HG03521 (cell line): Measurements from ENCODE around the gene MYO1D.

Experiments used
- ATAC-seq: cut with Tn5 transposase; IDR thresholded peaks from one replicate; pipeline ENCODE4 v1.9.1; 2021; ENCODE audit warnings: mild to moderate bottlenecking, moderate library complexity; ENCODE audit not compliant: unreplicated experiment

The MYO1D gene

GRCh38 chr17:32859857-32860525 lies 16.9 kb downstream of the MYO1D start:
- ATAC-seq, result no peak

GRCh38 chr17:32855620-32856019 lies 21.3 kb downstream of the MYO1D start:
- ATAC-seq, result no peak

- ATAC-seq, result no peak
These were observed 22.0 kb downstream of the MYO1D start for GRCh38 chr17:32854832-32855389.

GRCh38 chr17:32854207-32854606 lies 22.7 kb downstream of the MYO1D start:
- ATAC-seq, result no peak

- ATAC-seq, result no peak
These were observed 24.1 kb downstream of the MYO1D start for GRCh38 chr17:32852811-32853210.

- ATAC-seq, result no peak
These were observed 27.0 kb downstream of the MYO1D start for GRCh38 chr17:32849879-32850278.

GRCh38 chr17:32847977-32848376 lies 28.9 kb downstream of the MYO1D start:
- no peak for ATAC-seq

- ATAC-seq, result no peak
These were observed 30.8 kb downstream of the MYO1D start for GRCh38 chr17:32846143-32846542.

GRCh38 chr17:32840241-32840640 lies 36.7 kb downstream of the MYO1D start:
- ATAC-seq, result no peak

- ATAC-seq, result no peak
These were observed 40.4 kb downstream of the MYO1D start for GRCh38 chr17:32836527-32836926.

- peak; percentile 58 for ATAC-seq
These were observed 41.6 kb downstream of the MYO1D start for GRCh38 chr17:32835291-32835761.

- ATAC-seq, result no peak
These were observed 42.8 kb downstream of the MYO1D start for GRCh38 chr17:32834104-32834503.

- ATAC-seq, result no peak
These were observed 43.4 kb downstream of the MYO1D start for GRCh38 chr17:32833526-32833925.

- no peak for ATAC-seq
These were observed 43.8 kb downstream of the MYO1D start for GRCh38 chr17:32833076-32833475.

- ATAC-seq, result no peak
These were observed 45.2 kb downstream of the MYO1D start for GRCh38 chr17:32831627-32832243.

- no peak for ATAC-seq
These were observed 45.7 kb downstream of the MYO1D start for GRCh38 chr17:32831223-32831622.

GRCh38 chr17:32828822-32829221 lies 48.1 kb downstream of the MYO1D start:
- peak; percentile 9 for ATAC-seq

GRCh38 chr17:32827227-32827626 lies 49.7 kb downstream of the MYO1D start:
- ATAC-seq, result no peak

GRCh38 chr17:32826076-32826475 lies 50.8 kb downstream of the MYO1D start:
- no peak for ATAC-seq

- no peak for ATAC-seq
These were observed 52.6 kb downstream of the MYO1D start for GRCh38 chr17:32824334-32824733.

GRCh38 chr17:32822996-32823395 lies 53.9 kb downstream of the MYO1D start:
- ATAC-seq, result no peak
